HepG2 (cell line): ENCODE data around the gene CYBC1. TPM values are rescaled to one million over a fixed set of nuclear protein-coding genes. Genes with fewer than 3 reads are reported as not detected.

Experiments
- ARNT2 ChIP-seq: sonication (generic); formaldehyde crosslinking; IDR thresholded peaks from 2 replicates; pipeline ENCODE4 v1.8.0; 2022; ENCODE audit warnings: mild to moderate bottlenecking, low read depth, missing genetic modification reagents, moderate library complexity
- CCDC6 ChIP-seq: sonication (generic); formaldehyde crosslinking; IDR thresholded peaks from 2 replicates; pipeline ENCODE4 v1.8.1; 2022; ENCODE audit warnings: mild to moderate bottlenecking, missing genetic modification reagents, moderate library complexity
- FOSL2 ChIP-seq: sonication (generic); formaldehyde crosslinking; IDR thresholded peaks from 2 replicates; pipeline ENCODE4 v1.4.0; 2020; ENCODE audit warnings: missing genetic modification reagents
- GPBP1L1 ChIP-seq: sonication (generic); formaldehyde crosslinking; IDR thresholded peaks from 2 replicates; pipeline ENCODE4 v1.5.0; 2020; ENCODE audit warnings: mild to moderate bottlenecking, missing genetic modification reagents
- HNF1B ChIP-seq: sonication (generic); formaldehyde crosslinking; IDR thresholded peaks from 2 replicates; pipeline ENCODE4 v1.5.1; 2020; ENCODE audit warnings: mild to moderate bottlenecking, moderate library complexity, missing genetic modification reagents
- MXI1 ChIP-seq: IDR thresholded peaks from 3 replicates; pipeline ENCODE4 v1.6.1; 2012; ENCODE audit warnings: low read depth, low read length, inconsistent platforms, borderline replicate concordance
- MYNN ChIP-seq: sonication (generic); formaldehyde crosslinking; IDR thresholded peaks from 2 replicates; pipeline ENCODE4 v1.4.0; 2020; ENCODE audit warnings: mild to moderate bottlenecking, low read depth, missing genetic modification reagents
- SP4 ChIP-seq: sonication (generic); formaldehyde crosslinking; IDR thresholded peaks from 2 replicates; pipeline ENCODE4 v1.8.1; 2023; ENCODE audit warnings: mild to moderate bottlenecking, missing genetic modification reagents
- SRSF4 ChIP-seq: fragments of 200-400 bp; formaldehyde crosslinking; IDR thresholded peaks from one replicate; pipeline ENCODE4 v1.6.1; 2018; ENCODE audit warnings: mild to moderate bottlenecking, low read depth, low read length, moderate library complexity; ENCODE audit not compliant: poor library complexity, severe bottlenecking
- ZGPAT ChIP-seq: IDR thresholded peaks from 2 replicates; pipeline ENCODE4 v1.6.1; 2016; ENCODE audit warnings: mild to moderate bottlenecking
- ZNF12 ChIP-seq: sonication (generic); formaldehyde crosslinking; IDR thresholded peaks from 2 replicates; pipeline ENCODE4 v1.5.0; 2020; ENCODE audit warnings: missing genetic modification reagents
- ZNF121 ChIP-seq: sonication (generic); formaldehyde crosslinking; IDR thresholded peaks from 2 replicates; pipeline ENCODE4 v1.5.0; 2020; ENCODE audit warnings: mild to moderate bottlenecking, missing genetic modification reagents
- ZNF512B ChIP-seq: sonication (generic); formaldehyde crosslinking; IDR thresholded peaks from 2 replicates; pipeline ENCODE4 v1.5.1; 2020; ENCODE audit warnings: missing genetic modification reagents, mild to moderate bottlenecking, borderline replicate concordance
- ZNF607 ChIP-seq: sonication (generic); formaldehyde crosslinking; IDR thresholded peaks from 2 replicates; pipeline ENCODE4 v1.5.1; 2020; ENCODE audit warnings: missing genetic modification reagents, mild to moderate bottlenecking, borderline replicate concordance
- ZNF850 ChIP-seq: sonication (generic); formaldehyde crosslinking; conservative IDR thresholded peaks from 2 replicates; pipeline ENCODE4 v1.9.0; 2021; ENCODE audit warnings: mild to moderate bottlenecking, missing genetic modification reagents
- polyA plus RNA-seq, 8 experiments: library from polyadenylated mRNA; depleted of rRNA in 3 of 8; stranded (reverse) in 7 of 8; unstranded in 1 of 8; fragments of >200 nt; fragmentation: Illumina TruSeq in 4 of 8; extraction: Trizol in 4 of 8; gene quantifications; 2 replicates each; pipeline versions ENCODE4 v1.2.1 to v1.2.3, GENCODE V29; 2011 to 2016; ENCODE audit warnings: low read depth in 4 of 8, missing spikeins in 1 of 8, mixed read lengths in 1 of 8; ENCODE audit not compliant: insufficient read depth in 1 of 8
- total RNA-seq, 5 experiments: library from RNA; depleted of rRNA; stranded (reverse); fragments of >200 nt; fragmentation: Illumina TruSeq; extraction: Trizol; gene quantifications; 2 replicates each; pipeline ENCODE4 v1.2.3, GENCODE V29; 2016; ENCODE audit warnings: low read depth in 1 of 5
- TF ChIP-seq, protein P1 (sequence below): sonication (generic); formaldehyde crosslinking; IDR thresholded peaks from 2 replicates; pipeline ENCODE4 v1.8.1; 2023; ENCODE audit warnings: missing genetic modification reagents, inconsistent platforms, borderline replicate concordance

CYBC1 gene
- total and polyA plus RNA-seq, 2 of the 13 experiments (the other 11 are each of a cell fraction or from before 2014, with no cell fraction given) = 43.4 to 44.1 TPM

GRCh38 chr17:82458885-82459424, 8.4 kb upstream of the CYBC1 start (continued):
- TF ChIP-seq GPBP1L1 (no peak), ZNF850 (CRISPR knock-in tag) (no peak), MYNN (CRISPR knock-in tag) (no peak), ZNF512B (CRISPR knock-in tag) (no peak), CCDC6 (no peak), ARNT2 (CRISPR knock-in tag) (no peak), MXI1 (no peak), ZGPAT (CRISPR knock-in tag) (no peak), ZNF12 (CRISPR knock-in tag) (no peak), ZNF607 (CRISPR knock-in tag) (no peak; the same call in none of the 2 replicates), SRSF4 (no peak), SP4 (CRISPR knock-in tag) (no peak), ZNF121 (CRISPR knock-in tag) (peak; percentile 5; the same call in 1 of the 2 replicates), HNF1B (CRISPR knock-in tag) (no peak), FOSL2 (CRISPR knock-in tag) (no peak)
- TF ChIP-seq, protein P1, sequence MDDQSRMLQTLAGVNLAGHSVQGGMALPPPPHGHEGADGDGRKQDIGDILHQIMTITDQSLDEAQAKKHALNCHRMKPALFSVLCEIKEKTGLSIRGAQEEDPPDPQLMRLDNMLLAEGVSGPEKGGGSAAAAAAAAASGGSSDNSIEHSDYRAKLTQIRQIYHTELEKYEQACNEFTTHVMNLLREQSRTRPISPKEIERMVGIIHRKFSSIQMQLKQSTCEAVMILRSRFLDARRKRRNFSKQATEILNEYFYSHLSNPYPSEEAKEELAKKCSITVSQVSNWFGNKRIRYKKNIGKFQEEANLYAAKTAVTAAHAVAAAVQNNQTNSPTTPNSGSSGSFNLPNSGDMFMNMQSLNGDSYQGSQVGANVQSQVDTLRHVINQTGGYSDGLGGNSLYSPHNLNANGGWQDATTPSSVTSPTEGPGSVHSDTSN (CRISPR knock-in tag) = no peak
